ENCODE data around the gene GREB1.

Gene GREB1

DNA sequence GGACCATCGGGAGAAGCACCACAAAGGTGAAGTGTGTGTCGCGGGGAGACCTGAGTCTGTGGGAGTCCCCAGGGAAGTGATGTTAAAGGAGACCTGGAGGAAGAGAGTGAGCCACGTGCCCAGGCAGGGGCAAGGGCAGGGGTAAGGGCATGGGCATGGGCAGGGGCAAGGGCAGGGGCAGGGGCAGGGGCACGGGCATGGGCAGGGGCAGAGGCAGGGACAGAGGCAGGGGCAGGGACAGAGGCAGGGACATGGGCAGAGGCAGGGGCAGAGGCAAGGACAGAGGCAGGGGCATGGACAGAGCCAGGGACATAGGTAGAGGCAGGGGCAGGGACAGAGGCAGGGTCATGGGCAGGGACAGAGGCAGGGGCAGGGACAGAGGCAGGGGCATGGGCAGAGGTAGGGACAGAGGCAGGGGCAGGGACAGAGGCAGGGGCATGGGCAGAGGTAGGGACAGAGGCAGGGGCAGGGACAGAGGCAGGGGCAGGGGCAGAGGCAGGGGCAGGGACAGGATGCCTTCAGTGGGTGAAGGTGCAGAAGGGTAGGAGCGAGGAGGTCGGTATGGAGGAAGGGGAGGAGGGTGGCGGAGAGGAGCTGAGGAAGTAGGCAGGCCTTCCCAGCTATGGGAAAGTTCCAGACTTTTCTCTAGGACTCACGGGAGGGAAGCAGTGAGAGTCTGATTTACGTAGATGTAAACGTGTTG lies 102.9 kb downstream of the GREB1 start:
- no peak for DNase-seq (ENCODE audit: low read depth)
- H3K4me3 ChIP-seq (ENCODE audit: control insufficient read depth, low read depth, low read length) = no peak overlapping the region
- TF ChIP-seq, protein P1, sequence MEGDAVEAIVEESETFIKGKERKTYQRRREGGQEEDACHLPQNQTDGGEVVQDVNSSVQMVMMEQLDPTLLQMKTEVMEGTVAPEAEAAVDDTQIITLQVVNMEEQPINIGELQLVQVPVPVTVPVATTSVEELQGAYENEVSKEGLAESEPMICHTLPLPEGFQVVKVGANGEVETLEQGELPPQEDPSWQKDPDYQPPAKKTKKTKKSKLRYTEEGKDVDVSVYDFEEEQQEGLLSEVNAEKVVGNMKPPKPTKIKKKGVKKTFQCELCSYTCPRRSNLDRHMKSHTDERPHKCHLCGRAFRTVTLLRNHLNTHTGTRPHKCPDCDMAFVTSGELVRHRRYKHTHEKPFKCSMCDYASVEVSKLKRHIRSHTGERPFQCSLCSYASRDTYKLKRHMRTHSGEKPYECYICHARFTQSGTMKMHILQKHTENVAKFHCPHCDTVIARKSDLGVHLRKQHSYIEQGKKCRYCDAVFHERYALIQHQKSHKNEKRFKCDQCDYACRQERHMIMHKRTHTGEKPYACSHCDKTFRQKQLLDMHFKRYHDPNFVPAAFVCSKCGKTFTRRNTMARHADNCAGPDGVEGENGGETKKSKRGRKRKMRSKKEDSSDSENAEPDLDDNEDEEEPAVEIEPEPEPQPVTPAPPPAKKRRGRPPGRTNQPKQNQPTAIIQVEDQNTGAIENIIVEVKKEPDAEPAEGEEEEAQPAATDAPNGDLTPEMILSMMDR (conservative IDR thresholded peaks at IDR 0.05; ENCODE audit: control insufficient read depth, insufficient read depth, low read depth, low read length) = no peak

GRCh38 chr2:11637546-11637945 lies 103.7 kb downstream of the GREB1 start:
- TF ChIP-seq, protein P1 (conservative IDR thresholded peaks at IDR 0.05; ENCODE audit: control insufficient read depth, insufficient read depth, low read depth, low read length) = no peak
- no peak overlapping the region for H3K4me3 ChIP-seq (ENCODE audit: control insufficient read depth, low read depth, low read length)
- no peak for DNase-seq (ENCODE audit: low read depth)

GRCh38 chr2:11639503-11639902 lies 105.7 kb downstream of the GREB1 start:
- no peak overlapping the region for H3K4me3 ChIP-seq (ENCODE audit: control insufficient read depth, low read depth, low read length)
- DNase-seq (ENCODE audit: low read depth) = no peak
- TF ChIP-seq, protein P1 (conservative IDR thresholded peaks at IDR 0.05; ENCODE audit: control insufficient read depth, insufficient read depth, low read depth, low read length) = no peak

DNA sequence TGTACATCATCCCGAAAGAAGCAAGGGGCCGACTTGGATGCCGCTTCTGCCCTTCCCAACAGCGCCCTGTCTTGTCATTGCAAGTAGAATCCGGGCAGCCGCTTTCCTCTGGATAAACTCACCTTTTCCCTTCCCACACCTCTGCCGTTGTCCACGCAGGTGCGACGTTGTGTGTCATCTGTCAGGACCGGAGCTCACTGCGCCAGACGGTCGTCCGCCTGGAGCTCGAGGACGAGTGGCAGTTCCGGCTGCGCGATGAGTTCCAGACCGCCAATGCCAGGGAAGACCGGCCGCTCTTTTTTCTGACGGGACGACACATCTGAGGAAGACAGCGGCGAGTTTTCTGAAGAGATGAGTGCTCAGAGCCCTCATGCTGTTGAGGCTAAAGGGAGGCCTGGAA lies 106.3 kb downstream of the GREB1 start:
- no peak for DNase-seq (ENCODE audit: low read depth)

GRCh38 chr2:11642972-11643371 lies 109.1 kb downstream of the GREB1 start:
- TF ChIP-seq, protein P1 (conservative IDR thresholded peaks at IDR 0.05; ENCODE audit: control insufficient read depth, insufficient read depth, low read depth, low read length) = no peak
- no peak for DNase-seq (ENCODE audit: low read depth)
- H3K4me3 ChIP-seq (ENCODE audit: control insufficient read depth, low read depth, low read length) = no peak overlapping the region

More for the DNA sequence above, 106.3 kb downstream of the GREB1 start:
- no peak overlapping the region for H3K4me3 ChIP-seq (ENCODE audit: control insufficient read depth, low read depth, low read length)
- TF ChIP-seq, protein P1 (conservative IDR thresholded peaks at IDR 0.05; ENCODE audit: control insufficient read depth, insufficient read depth, low read depth, low read length) = no peak

DNA sequence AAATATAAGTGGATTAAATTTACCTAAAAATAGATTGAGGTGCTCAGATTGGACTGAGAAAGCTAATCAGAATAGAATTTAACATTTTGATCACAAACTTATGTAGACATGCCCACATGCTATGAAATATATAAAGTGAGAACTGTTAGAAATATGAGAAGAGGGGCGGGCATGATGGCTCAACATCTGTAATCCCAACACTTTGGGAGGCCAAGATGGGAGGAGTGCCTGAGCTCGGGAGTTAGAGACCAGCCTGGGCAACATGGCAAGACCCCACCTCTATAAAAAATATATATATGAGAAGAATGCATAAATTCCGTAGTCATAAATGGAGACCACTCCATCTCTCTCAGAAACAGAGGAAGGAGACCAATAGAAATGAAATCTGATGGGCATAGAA lies 110.4 kb downstream of the GREB1 start:
- TF ChIP-seq, protein P1 (conservative IDR thresholded peaks at IDR 0.05; ENCODE audit: control insufficient read depth, insufficient read depth, low read depth, low read length) = no peak
- DNase-seq (ENCODE audit: low read depth) = no peak
- H3K4me3 ChIP-seq (ENCODE audit: control insufficient read depth, low read depth, low read length) = no peak overlapping the region
